H1 (cell line): ENCODE measurements around the gene RAI2. TPM values are rescaled to one million over a fixed set of nuclear protein-coding genes. Genes with fewer than 3 reads are reported as not detected.

Experiments
- CTCF ChIA-PET: fragments of 300-600 bp; sonication (Branson Sonifier 250); formaldehyde crosslinking; loops from one replicate; lab custom pipeline; 2021; ENCODE audit not compliant: partially characterized antibody; lab: Charles Lee
- POLR2A ChIA-PET: fragments of 300-600 bp; sonication (Branson Sonifier 250); formaldehyde crosslinking; loops from one replicate; lab custom pipeline; 2021; ENCODE audit warnings: inconsistent platforms; ENCODE audit not compliant: partially characterized antibody; lab: Charles Lee
- DNase-seq, 2 experiments: peaks; one replicate each; pipeline versions ENCODE4 v3.0.0 to v3.0.0-alpha.2; 2010 to 2022; ENCODE audit warnings: low spot score in 2 of 2, low read depth in 1 of 2, mixed read lengths in 1 of 2
- FAIRE-seq: peaks from 2 replicates; lab custom pipeline; 2011; peaks lifted over from hg19 to GRCh38; lab: Jason Lieb, UNC
- H2AFZ ChIP-seq: 2 replicates; pipeline ENCODE4 v1.8.1; 2012; ENCODE audit warnings: low read length, inconsistent platforms
- H2AK5ac ChIP-seq: 2 replicates; pipeline ENCODE4 v1.6.1; 2013; ENCODE audit warnings: low read depth, low read length
- H2BK120ac ChIP-seq: replicated peaks from 2 replicates; pipeline ENCODE3; 2013; ENCODE audit warnings: low read depth, low read length, inconsistent platforms
- H2BK12ac ChIP-seq: 2 replicates; pipeline ENCODE4 v1.6.1; 2013; ENCODE audit warnings: low read depth, low read length
- H2BK15ac ChIP-seq: 2 replicates; pipeline ENCODE4 v1.6.1; 2013; ENCODE audit warnings: low read length
- H2BK20ac ChIP-seq: 2 replicates; pipeline ENCODE4 v1.6.1; 2013; ENCODE audit warnings: low read length
- H2BK5ac ChIP-seq: 2 replicates; pipeline ENCODE4 v1.6.1; 2013; ENCODE audit warnings: low read depth, low read length
- H3K14ac ChIP-seq: 2 replicates; pipeline ENCODE4 v1.6.1; 2013; ENCODE audit warnings: inconsistent platforms; ENCODE audit not compliant: insufficient read length
- H3K18ac ChIP-seq: 2 replicates; pipeline ENCODE4 v1.6.1; 2013; ENCODE audit warnings: low read length; ENCODE audit errors: extremely low read depth
- H3K23ac ChIP-seq: 2 replicates; pipeline ENCODE4 v1.6.1; 2013; ENCODE audit warnings: inconsistent platforms; ENCODE audit not compliant: insufficient read length
- H3K23me2 ChIP-seq: 2 replicates; pipeline ENCODE4 v1.6.1; 2013; ENCODE audit warnings: low read depth, low read length
- H3K27ac ChIP-seq: 2 replicates; pipeline ENCODE4 v1.6.1; 2011; ENCODE audit warnings: low read depth, low read length, inconsistent platforms
- H3K27me3 ChIP-seq, 4 experiments: replicated peaks in 1 of 4; 1 replicate in 1 of 4; 2 replicates in 3 of 4; pipeline versions ENCODE4 v1.6.1 to v1.8.1; 2011 to 2013; ENCODE audit warnings: low read length in 3 of 4, mild to moderate bottlenecking in 3 of 4, inconsistent platforms in 2 of 4, mixed read lengths in 2 of 4, moderate library complexity in 1 of 4; ENCODE audit not compliant: control insufficient read depth in 3 of 4, insufficient read depth in 3 of 4; ENCODE audit errors: extremely low read depth in 1 of 4
- H3K36me3 ChIP-seq, 4 experiments: 2 replicates each; pipeline versions ENCODE4 v1.6.1 to v1.8.1; 2011 to 2013; ENCODE audit warnings: mild to moderate bottlenecking in 4 of 4, low read length in 3 of 4, moderate library complexity in 2 of 4, control low read depth in 1 of 4, inconsistent platforms in 1 of 4; ENCODE audit not compliant: insufficient read depth in 4 of 4, control insufficient read depth in 2 of 4
- H3K4ac ChIP-seq: replicated peaks from 2 replicates; pipeline ENCODE3; 2013; ENCODE audit warnings: low read length, low read depth, mixed read lengths, inconsistent platforms; ENCODE audit not compliant: insufficient read length
- H3K4me1 ChIP-seq, 4 experiments: replicated peaks in 1 of 4; 1 replicate in 1 of 4; 2 replicates in 3 of 4; pipeline versions ENCODE4 v1.6.1 to v1.8.1; 2011 to 2013; ENCODE audit warnings: low read length in 3 of 4, inconsistent platforms in 2 of 4, mixed read lengths in 1 of 4; ENCODE audit not compliant: insufficient read depth in 4 of 4, control insufficient read depth in 3 of 4
- H3K4me2 ChIP-seq, 2 experiments: 2 replicates each; pipeline versions ENCODE4 v1.6.1 to v1.8.1; 2011 to 2013; ENCODE audit warnings: low read depth in 2 of 2, low read length in 2 of 2, control low read depth in 1 of 2, inconsistent platforms in 1 of 2, mild to moderate bottlenecking in 1 of 2; ENCODE audit not compliant: insufficient read depth in 1 of 2
- H3K4me3 ChIP-seq, 4 experiments: fragments of 200-600, 300-600 bp in 1 of 4; sonication (generic), shearing (Covaris generic), sonication (Bioruptor Twin) in 1 of 4; 2 replicates each; pipeline versions ENCODE4 v1.5.1 to v1.8.1; 2011 to 2016; ENCODE audit warnings: low read length in 4 of 4, low read depth in 3 of 4, control low read depth in 2 of 4, inconsistent platforms in 2 of 4, mild to moderate bottlenecking in 2 of 4, mixed read lengths in 1 of 4, moderate library complexity in 1 of 4; ENCODE audit not compliant: insufficient read depth in 2 of 4; ENCODE audit errors: extremely low read depth in 1 of 4
- H3K56ac ChIP-seq: replicated peaks from 2 replicates; pipeline ENCODE3; 2013; ENCODE audit warnings: low read depth, mild to moderate bottlenecking, mixed read lengths, low read length, inconsistent platforms; ENCODE audit not compliant: insufficient read length
- H3K79me1 ChIP-seq: 2 replicates; pipeline ENCODE4 v1.6.1; 2013; ENCODE audit warnings: low read depth, low read length, control low read depth
- H3K79me2 ChIP-seq, 2 experiments: 2 replicates each; pipeline versions ENCODE4 v1.6.1 to v1.8.1; 2012 to 2013; ENCODE audit warnings: low read length in 2 of 2, mild to moderate bottlenecking in 2 of 2, inconsistent platforms in 1 of 2; ENCODE audit not compliant: insufficient read depth in 2 of 2, control insufficient read depth in 1 of 2
- H3K9ac ChIP-seq, 4 experiments: replicated peaks in 1 of 4; 1 replicate in 1 of 4; 2 replicates in 3 of 4; pipeline versions ENCODE4 v1.6.1 to v1.8.1; 2011 to 2013; ENCODE audit warnings: low read depth in 3 of 4, low read length in 3 of 4, control low read depth in 2 of 4, mild to moderate bottlenecking in 2 of 4, moderate library complexity in 2 of 4, inconsistent platforms in 1 of 4; ENCODE audit errors: extremely low read depth in 1 of 4
- H3K9me3 ChIP-seq, 2 experiments: 2 replicates each; pipeline versions ENCODE4 v1.6.1 to v1.8.1; 2012 to 2013; ENCODE audit warnings: mild to moderate bottlenecking in 2 of 2, moderate library complexity in 2 of 2, control low read depth in 1 of 2, inconsistent platforms in 1 of 2, low read depth in 1 of 2, low read length in 1 of 2, mixed read lengths in 1 of 2; ENCODE audit not compliant: insufficient read depth in 2 of 2
- H4K20me1 ChIP-seq, 2 experiments: replicated peaks in 1 of 2; 2 replicates each; pipeline versions ENCODE3 to v1.8.1; 2011 to 2013; ENCODE audit warnings: inconsistent platforms in 2 of 2, low read length in 2 of 2, mild to moderate bottlenecking in 1 of 2; ENCODE audit not compliant: insufficient read depth in 2 of 2, control insufficient read depth in 1 of 2
- H4K5ac ChIP-seq: 2 replicates; pipeline ENCODE4 v1.6.1; 2013; ENCODE audit warnings: low read length, low read depth, mixed read lengths, inconsistent platforms; ENCODE audit not compliant: insufficient read length
- H4K8ac ChIP-seq: 2 replicates; pipeline ENCODE4 v1.8.0; 2013; ENCODE audit warnings: mild to moderate bottlenecking, moderate library complexity, low read length, inconsistent platforms; ENCODE audit not compliant: insufficient read depth; ENCODE audit errors: extremely low read depth
- H4K91ac ChIP-seq: replicated peaks from 2 replicates; pipeline ENCODE3; 2013; ENCODE audit warnings: low read length, mixed read lengths, inconsistent platforms; ENCODE audit not compliant: insufficient read length
- WGBS, 2 experiments: shearing (Covaris generic) in 1 of 2; methylation state at CpG; one replicate each; pipeline versions ENCODE4 v1.1.6 to v1.1.7; 2013 to 2015; ENCODE audit warnings: low lambda C conversion rate in 2 of 2, mixed read lengths in 2 of 2, inconsistent platforms in 1 of 2, low coverage in 1 of 2, missing lambda C conversion rate in 1 of 2; ENCODE audit not compliant: insufficient replicate concordance in 2 of 2, insufficient coverage in 1 of 2, insufficient read length in 1 of 2; ENCODE audit errors: extremely low coverage in 1 of 2, missing lambda C conversion rate in 1 of 2; 5-methylcytosine and 5-hydroxymethylcytosine counted together
- polyA plus RNA-seq, 7 experiments: library from polyadenylated mRNA; depleted of rRNA in 3 of 7; stranded (reverse) in 5 of 7; unstranded in 2 of 7; fragments of >200 nt in 5 of 7; fragments of 200-250 nt in 2 of 7; gene quantifications; 1 replicate in 5 of 7; 2 replicates in 1 of 7; 4 replicates in 1 of 7; pipeline versions ENCODE4 v1.2.1 to v1.2.3, GENCODE V29; 2011 to 2013; ENCODE audit warnings: missing spikeins in 2 of 7, mixed read lengths in 2 of 7
- total RNA-seq: library from RNA; stranded (reverse); fragmentation: NEBNext Ultra II Directional; extraction: Animal tissue kit (Norgen Biotek cat#: 25700); gene quantifications from 2 replicates; pipeline ENCODE4 v1.2.1, GENCODE V29; 2021

The RAI2 gene
- total and polyA plus RNA-seq, 2 of the 8 experiments (the other 6 are each of a cell fraction or from before 2014, with no cell fraction given) = 0.60 to 2.0 TPM

DNA sequence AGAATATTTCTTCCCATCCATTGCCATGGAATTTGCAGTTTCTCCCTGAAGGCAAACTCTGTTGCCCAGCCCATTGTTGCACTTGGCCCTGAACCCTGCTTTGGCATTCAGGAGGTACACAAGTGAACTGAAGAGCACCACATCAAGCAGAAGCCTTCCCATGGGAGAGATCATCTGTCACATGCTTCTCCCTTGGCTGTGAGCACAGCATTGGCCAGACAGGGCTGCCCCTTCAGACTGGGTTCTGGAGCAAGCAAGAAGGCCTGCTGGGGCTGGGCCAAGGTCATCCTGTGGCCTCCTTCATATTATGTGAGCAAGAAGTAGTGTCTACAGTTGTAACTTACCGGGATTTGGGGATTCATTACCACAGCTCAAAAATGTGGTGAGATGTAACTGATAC, 101.1 kb downstream of the RAI2 start:
- Histone ChIP-seq H4K20me1 (no peaks in the 10 kb centered on the region), H3K79me2 (no peaks in the 10 kb centered on the region), H3K4me2 (no peak overlapping the region), H3K79me1 (no peaks in the 10 kb centered on the region), H3K4me1 (no peaks in the 10 kb centered on the region), H4K8ac (no peak overlapping the region), H3K9me3 (no peaks in the 10 kb centered on the region), H2AK5ac (no peak overlapping the region), H3K27me3 (no peaks in the 10 kb centered on the region), H2AFZ (no peak overlapping the region), H3K23ac (no peak overlapping the region), H2BK20ac (no peak overlapping the region), H3K23me2 (no peaks in the 10 kb centered on the region; the same call in 1 of the 2 replicates), H3K36me3 (no peaks in the 10 kb centered on the region), H2BK15ac (no peak overlapping the region), H2BK12ac (no peak overlapping the region), H3K9ac (no peak overlapping the region), H3K56ac (no peak overlapping the region), H3K27ac (no peak overlapping the region), H4K5ac (no peak overlapping the region), H2BK5ac (no peak overlapping the region), H3K4me3 (no peak overlapping the region), H3K14ac (no peak overlapping the region), H2BK120ac (no peak overlapping the region), H3K4ac (no peak overlapping the region), H4K91ac (no peak overlapping the region), H3K18ac (no peak overlapping the region)
- WGBS, 2 experiments = 89% methylated on average over 1 of the region's 1 CpG; no CpG with 5 or more reads in 1 of the 2 experiments
- no peak for DNase-seq
- ChIA-PET POLR2A (no interaction called here), CTCF (no interaction called here)
- peak; percentile 63 for FAIRE-seq
